Bronchial epithelial cell (primary cell): Measurements from ENCODE around the gene RGS3. TPM values are rescaled to one million over a fixed set of nuclear protein-coding genes. Genes with fewer than 3 reads are reported as not detected.

Experiments used
- DNase-seq: peaks from one replicate; pipeline ENCODE4 v3.0.0-alpha.2; 2010; ENCODE audit warnings: low read depth
- FAIRE-seq: peaks from 2 replicates; lab custom pipeline; 2011; peaks lifted over from hg19 to GRCh38; lab: Jason Lieb, UNC
- H3K27me3 ChIP-seq: 2 replicates; pipeline ENCODE4 v1.5.1; 2011; ENCODE audit warnings: low read length; ENCODE audit not compliant: control insufficient read depth, insufficient read depth
- H3K36me3 ChIP-seq: 2 replicates; pipeline ENCODE4 v1.5.1; 2011; ENCODE audit warnings: low read length; ENCODE audit not compliant: control insufficient read depth, insufficient read depth
- H3K4me3 ChIP-seq: 2 replicates; pipeline ENCODE4 v1.5.1; 2011; ENCODE audit warnings: mild to moderate bottlenecking, low read depth, low read length, control low read depth
- total RNA-seq: library from RNA; depleted of rRNA; stranded (reverse); fragments of >200 nt; gene quantifications from 2 replicates; pipeline ENCODE4 v1.2.1, GENCODE V29; 2014
- TF ChIP-seq, protein P1 (sequence below): IDR thresholded peaks from 2 replicates; pipeline ENCODE4 v1.5.1; 2011; ENCODE audit warnings: mild to moderate bottlenecking, moderate library complexity, low read length, control low read depth, inconsistent platforms; ENCODE audit not compliant: insufficient read depth, severe bottlenecking

The RGS3 gene
- total RNA-seq, 1 donor from 2014 or later = 22.1 TPM

DNA sequence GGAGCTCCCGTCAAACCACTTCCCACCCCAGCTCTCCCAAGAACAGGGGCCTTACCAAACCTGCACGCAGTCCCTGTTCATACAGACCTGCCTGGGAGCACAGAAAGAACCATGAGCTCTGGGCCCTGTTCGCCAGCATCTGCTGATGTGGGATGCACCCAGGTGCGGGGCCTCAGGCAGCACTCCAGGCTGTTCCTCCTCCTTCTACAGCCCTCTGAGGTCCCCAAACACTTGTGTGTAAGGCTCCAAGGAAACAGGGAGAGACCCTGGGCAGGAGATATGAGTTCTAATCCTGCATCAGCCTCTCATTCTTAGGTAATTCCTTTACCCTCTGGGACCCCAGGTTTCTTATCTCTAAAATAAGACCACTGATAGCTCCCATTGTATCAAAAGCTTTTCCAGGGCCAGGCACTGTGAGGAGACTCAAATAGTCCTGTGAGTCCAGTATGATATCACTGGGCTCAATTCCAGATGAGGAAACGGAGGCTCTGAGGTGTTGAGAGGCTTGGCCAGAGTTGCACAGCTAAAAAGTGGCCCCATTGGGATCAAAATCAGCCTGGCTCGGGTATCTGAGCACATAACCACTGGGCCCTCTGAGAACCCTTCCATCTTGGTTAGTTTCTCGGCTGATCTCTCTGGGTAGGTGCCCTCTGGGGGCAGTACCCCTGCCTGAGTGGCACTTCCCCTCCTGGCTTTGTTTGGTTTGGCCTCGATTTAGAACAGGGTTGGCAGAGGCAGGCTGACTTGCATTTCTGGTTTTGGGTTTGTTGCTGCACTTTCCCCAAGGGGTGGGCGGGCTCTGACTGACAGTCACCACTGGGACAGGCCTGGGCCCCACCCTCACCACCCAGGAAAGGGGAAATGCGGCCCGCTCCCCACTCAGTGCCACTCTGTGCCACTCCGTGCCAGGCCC is 116.8 kb downstream of the RGS3 start:
- peak; percentile 32 for FAIRE-seq
- H3K36me3 ChIP-seq = peaks cover 22% of the 10 kb centered on the region
- H3K4me3 ChIP-seq = no peak overlapping the region
- H3K27me3 ChIP-seq = no peaks in the 10 kb centered on the region
- TF ChIP-seq, protein P1, sequence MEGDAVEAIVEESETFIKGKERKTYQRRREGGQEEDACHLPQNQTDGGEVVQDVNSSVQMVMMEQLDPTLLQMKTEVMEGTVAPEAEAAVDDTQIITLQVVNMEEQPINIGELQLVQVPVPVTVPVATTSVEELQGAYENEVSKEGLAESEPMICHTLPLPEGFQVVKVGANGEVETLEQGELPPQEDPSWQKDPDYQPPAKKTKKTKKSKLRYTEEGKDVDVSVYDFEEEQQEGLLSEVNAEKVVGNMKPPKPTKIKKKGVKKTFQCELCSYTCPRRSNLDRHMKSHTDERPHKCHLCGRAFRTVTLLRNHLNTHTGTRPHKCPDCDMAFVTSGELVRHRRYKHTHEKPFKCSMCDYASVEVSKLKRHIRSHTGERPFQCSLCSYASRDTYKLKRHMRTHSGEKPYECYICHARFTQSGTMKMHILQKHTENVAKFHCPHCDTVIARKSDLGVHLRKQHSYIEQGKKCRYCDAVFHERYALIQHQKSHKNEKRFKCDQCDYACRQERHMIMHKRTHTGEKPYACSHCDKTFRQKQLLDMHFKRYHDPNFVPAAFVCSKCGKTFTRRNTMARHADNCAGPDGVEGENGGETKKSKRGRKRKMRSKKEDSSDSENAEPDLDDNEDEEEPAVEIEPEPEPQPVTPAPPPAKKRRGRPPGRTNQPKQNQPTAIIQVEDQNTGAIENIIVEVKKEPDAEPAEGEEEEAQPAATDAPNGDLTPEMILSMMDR = no peak
- DNase-seq = peak; percentile 79

DNA sequence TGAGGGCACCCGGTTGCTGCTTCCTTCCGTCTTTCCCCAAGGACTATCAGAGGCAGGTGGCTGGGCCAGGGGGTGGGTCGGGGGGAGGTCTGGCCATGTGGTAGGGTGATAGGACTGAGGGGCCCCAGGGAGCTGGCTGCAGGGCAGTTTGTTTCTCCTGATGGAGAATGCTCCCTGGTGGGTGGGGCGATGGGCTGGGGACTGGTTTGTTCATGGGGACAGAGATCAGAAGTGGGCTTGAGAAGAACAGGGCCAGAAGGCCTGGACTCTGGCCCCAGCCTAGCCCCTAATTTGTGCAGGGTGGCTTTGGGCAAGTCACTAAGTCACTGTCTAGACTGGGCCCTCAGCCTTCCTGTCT is 117.4 kb downstream of the RGS3 start:
- peaks cover 23% of the 10 kb centered on the region for H3K36me3 ChIP-seq
- no peak for FAIRE-seq
- H3K4me3 ChIP-seq = no peak overlapping the region
- H3K27me3 ChIP-seq = no peaks in the 10 kb centered on the region
- TF ChIP-seq, protein P1 = no peak
- DNase-seq = no peak

DNA sequence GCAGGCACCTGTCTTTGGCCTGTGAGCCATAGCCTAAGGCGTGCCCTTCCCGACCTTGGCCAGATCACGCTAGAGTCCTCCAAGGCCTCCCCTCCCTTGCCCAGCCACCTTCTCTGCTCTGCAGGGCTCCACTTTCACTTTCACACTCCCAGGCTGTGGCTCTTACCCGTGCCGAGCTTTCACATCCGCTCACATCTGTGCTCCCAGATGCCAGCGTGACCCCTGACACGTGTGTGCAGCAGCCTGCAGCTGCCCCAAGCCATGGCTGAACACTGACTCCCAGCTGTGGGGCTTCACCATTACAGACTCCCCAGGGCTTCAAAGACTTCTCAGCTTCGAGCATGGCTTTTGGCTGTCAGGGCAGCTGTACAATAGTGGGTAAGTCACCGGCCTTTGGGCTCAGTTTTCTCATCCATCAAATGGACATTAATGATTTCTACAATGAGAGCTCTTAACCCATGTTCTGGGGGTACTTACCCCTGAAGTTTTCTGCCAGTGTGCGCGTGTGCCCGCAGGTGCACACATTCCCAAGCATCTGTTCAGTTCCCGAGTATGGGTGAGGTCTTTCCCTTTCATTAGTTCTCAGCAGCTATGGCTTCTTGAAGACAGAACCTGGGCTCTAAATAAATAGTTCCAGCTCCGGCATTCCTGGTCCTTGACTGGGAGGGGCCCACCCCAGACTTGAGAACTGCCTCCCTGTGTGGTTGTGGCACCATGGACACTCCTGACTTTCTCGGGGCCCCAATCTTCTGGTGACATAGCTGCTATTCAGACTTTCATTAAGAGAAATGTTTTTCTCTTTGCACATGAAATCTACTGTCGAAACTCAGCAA is 118.6 kb downstream of the RGS3 start:
- H3K4me3 ChIP-seq = no peak overlapping the region
- TF ChIP-seq, protein P1 = no peak
- H3K36me3 ChIP-seq = peaks cover 28% of the 10 kb centered on the region
- no peaks in the 10 kb centered on the region for H3K27me3 ChIP-seq
- FAIRE-seq (no peak), DNase-seq (no peak)

DNA sequence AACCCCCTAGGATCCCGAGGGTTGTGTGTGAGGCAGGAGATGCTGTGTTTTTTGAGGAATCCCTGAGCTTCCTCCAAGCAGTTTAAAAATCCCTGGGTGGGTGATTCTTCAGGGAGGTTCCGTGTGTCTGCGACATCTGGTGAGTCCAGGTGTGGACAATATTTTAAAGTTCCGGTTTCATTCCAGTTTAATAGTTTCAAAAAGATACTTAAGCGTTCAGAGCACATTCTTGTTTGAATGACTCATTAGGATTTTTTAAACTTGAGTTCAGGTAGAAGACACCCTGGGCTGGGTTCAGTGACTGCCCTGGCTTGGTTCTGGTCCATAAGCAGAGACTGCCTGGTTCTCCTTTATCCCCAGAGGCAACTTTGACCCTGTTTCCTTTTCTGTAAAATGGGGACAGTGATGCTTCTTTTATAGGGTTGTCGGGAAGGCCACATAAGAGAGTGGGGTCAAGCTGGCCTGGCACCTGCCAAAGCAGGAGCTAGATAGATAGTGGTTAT is 119.2 kb downstream of the RGS3 start:
- TF ChIP-seq, protein P1 = no peak
- H3K36me3 ChIP-seq = peaks cover 30% of the 10 kb centered on the region
- DNase-seq (no peak), FAIRE-seq (peak; percentile 28)
- no peak overlapping the region for H3K4me3 ChIP-seq
- H3K27me3 ChIP-seq = no peaks in the 10 kb centered on the region

DNA sequence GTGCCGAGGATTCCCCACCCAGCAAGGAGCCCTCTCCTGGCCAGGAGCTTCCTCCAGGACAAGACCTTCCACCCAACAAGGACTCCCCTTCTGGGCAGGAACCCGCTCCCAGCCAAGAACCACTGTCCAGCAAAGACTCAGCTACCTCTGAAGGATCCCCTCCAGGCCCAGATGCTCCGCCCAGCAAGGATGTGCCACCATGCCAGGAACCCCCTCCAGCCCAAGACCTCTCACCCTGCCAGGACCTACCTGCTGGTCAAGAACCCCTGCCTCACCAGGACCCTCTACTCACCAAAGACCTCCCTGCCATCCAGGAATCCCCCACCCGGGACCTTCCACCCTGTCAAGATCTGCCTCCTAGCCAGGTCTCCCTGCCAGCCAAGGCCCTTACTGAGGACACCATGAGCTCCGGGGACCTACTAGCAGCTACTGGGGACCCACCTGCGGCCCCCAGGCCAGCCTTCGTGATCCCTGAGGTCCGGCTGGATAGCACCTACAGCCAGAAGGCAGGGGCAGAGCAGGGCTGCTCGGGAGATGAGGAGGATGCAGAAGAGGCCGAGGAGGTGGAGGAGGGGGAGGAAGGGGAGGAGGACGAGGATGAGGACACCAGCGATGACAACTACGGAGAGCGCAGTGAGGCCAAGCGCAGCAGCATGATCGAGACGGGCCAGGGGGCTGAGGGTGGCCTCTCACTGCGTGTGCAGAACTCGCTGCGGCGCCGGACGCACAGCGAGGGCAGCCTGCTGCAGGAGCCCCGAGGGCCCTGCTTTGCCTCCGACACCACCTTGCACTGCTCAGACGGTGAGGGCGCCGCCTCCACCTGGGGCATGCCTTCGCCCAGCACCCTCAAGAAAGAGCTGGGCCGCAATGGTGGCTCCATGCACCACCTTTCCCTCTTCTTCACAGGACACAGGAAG is 120.2 kb downstream of the RGS3 start:
- FAIRE-seq = no peak
- peaks cover 32% of the 10 kb centered on the region for H3K36me3 ChIP-seq
- no peaks in the 10 kb centered on the region for H3K27me3 ChIP-seq
- no peak for DNase-seq
- H3K4me3 ChIP-seq = no peak overlapping the region
- TF ChIP-seq, protein P1 = no peak
